ENCODE results near the gene VANGL1.

VANGL1 gene

GRCh38 chr1:115669002-115669673, 27.4 kb downstream of the VANGL1 start:
- DNase-seq (ENCODE audit: low spot score) = peak; percentile 59

GRCh38 chr1:115669886-115670285, 28.1 kb downstream of the VANGL1 start:
- no peak for DNase-seq (ENCODE audit: low spot score)

- no peak for DNase-seq (ENCODE audit: low spot score)
Observed at GRCh38 chr1:115670476-115671175, 28.9 kb downstream of the VANGL1 start.

- no peak for DNase-seq (ENCODE audit: low spot score)
Observed at GRCh38 chr1:115671176-115671934, 29.6 kb downstream of the VANGL1 start.

GRCh38 chr1:115672224-115673009, 30.6 kb downstream of the VANGL1 start:
- DNase-seq (ENCODE audit: low spot score) = no peak

- DNase-seq (ENCODE audit: low spot score) = no peak
Observed at GRCh38 chr1:115676498-115677181, 34.9 kb downstream of the VANGL1 start.

- DNase-seq (ENCODE audit: low spot score) = no peak
Observed at GRCh38 chr1:115677182-115677555, 35.4 kb downstream of the VANGL1 start.

GRCh38 chr1:115677565-115677964, 35.8 kb downstream of the VANGL1 start:
- no peak for DNase-seq (ENCODE audit: low spot score)

- DNase-seq (ENCODE audit: low spot score) = no peak
Observed at GRCh38 chr1:115678141-115678540, 36.4 kb downstream of the VANGL1 start.

- DNase-seq (ENCODE audit: low spot score) = no peak
Observed at GRCh38 chr1:115679141-115679611, 37.4 kb downstream of the VANGL1 start.

- no peak for DNase-seq (ENCODE audit: low spot score)
Observed at GRCh38 chr1:115680730-115681111, 39.0 kb downstream of the VANGL1 start.

GRCh38 chr1:115682792-115683191, 41.0 kb downstream of the VANGL1 start:
- no peak for DNase-seq (ENCODE audit: low spot score)

- DNase-seq (ENCODE audit: low spot score) = no peak
Observed at GRCh38 chr1:115685029-115685705, 43.4 kb downstream of the VANGL1 start.

- no peak for DNase-seq (ENCODE audit: low spot score)
Observed at GRCh38 chr1:115687744-115688143, 46.0 kb downstream of the VANGL1 start.

GRCh38 chr1:115690972-115691371, 49.2 kb downstream of the VANGL1 start:
- no peak for DNase-seq (ENCODE audit: low spot score)

GRCh38 chr1:115692224-115692623, 50.5 kb downstream of the VANGL1 start:
- no peak for DNase-seq (ENCODE audit: low spot score)

- DNase-seq (ENCODE audit: low spot score) = no peak
Observed at GRCh38 chr1:115694805-115695204, 53.0 kb downstream of the VANGL1 start.

- no peak for DNase-seq (ENCODE audit: low spot score)
Observed at GRCh38 chr1:115697619-115698018, 55.8 kb downstream of the VANGL1 start.

GRCh38 chr1:115701090-115701489, 59.3 kb downstream of the VANGL1 start:
- DNase-seq (ENCODE audit: low spot score) = no peak

- no peak for DNase-seq (ENCODE audit: low spot score)
Observed at GRCh38 chr1:115702959-115703358, 61.2 kb downstream of the VANGL1 start.
